Muscle layer of colon (tissue), 2 donors: ENCODE measurements around the gene CDYL2.

Experiments used
- H3K27ac ChIP-seq: one replicate; pipeline ENCODE4 v1.7.0; 2013; ENCODE audit warnings: low read depth, mild to moderate bottlenecking, low read length, moderate library complexity
- H3K27me3 ChIP-seq, 2 donors: one replicate each; pipeline ENCODE4 v1.7.0; 2013; ENCODE audit warnings: low read length in 2 of 2, mild to moderate bottlenecking in 2 of 2; ENCODE audit not compliant: insufficient read depth in 2 of 2, control insufficient read depth in 1 of 2
- H3K36me3 ChIP-seq: one replicate; pipeline ENCODE4 v1.7.0; 2013; ENCODE audit warnings: mild to moderate bottlenecking, low read length; ENCODE audit not compliant: insufficient read depth
- H3K4me1 ChIP-seq: one replicate; pipeline ENCODE4 v1.7.0; 2013; ENCODE audit warnings: mild to moderate bottlenecking, low read length; ENCODE audit not compliant: insufficient read depth
- H3K4me3 ChIP-seq, 2 donors: one replicate each; pipeline ENCODE4 v1.7.0; 2013; ENCODE audit warnings: low read length in 2 of 2, low read depth in 1 of 2, mild to moderate bottlenecking in 1 of 2, moderate library complexity in 1 of 2
- H3K9ac ChIP-seq: one replicate; pipeline ENCODE4 v1.7.0; 2013; ENCODE audit warnings: low read length
- H3K9me3 ChIP-seq: one replicate; pipeline ENCODE4 v1.7.0; 2013; ENCODE audit warnings: mild to moderate bottlenecking, low read length
- donor health status: abdominal sarcoma.
- donor health status: Adenocarcinoma of cecum.

The CDYL2 gene

DNA sequence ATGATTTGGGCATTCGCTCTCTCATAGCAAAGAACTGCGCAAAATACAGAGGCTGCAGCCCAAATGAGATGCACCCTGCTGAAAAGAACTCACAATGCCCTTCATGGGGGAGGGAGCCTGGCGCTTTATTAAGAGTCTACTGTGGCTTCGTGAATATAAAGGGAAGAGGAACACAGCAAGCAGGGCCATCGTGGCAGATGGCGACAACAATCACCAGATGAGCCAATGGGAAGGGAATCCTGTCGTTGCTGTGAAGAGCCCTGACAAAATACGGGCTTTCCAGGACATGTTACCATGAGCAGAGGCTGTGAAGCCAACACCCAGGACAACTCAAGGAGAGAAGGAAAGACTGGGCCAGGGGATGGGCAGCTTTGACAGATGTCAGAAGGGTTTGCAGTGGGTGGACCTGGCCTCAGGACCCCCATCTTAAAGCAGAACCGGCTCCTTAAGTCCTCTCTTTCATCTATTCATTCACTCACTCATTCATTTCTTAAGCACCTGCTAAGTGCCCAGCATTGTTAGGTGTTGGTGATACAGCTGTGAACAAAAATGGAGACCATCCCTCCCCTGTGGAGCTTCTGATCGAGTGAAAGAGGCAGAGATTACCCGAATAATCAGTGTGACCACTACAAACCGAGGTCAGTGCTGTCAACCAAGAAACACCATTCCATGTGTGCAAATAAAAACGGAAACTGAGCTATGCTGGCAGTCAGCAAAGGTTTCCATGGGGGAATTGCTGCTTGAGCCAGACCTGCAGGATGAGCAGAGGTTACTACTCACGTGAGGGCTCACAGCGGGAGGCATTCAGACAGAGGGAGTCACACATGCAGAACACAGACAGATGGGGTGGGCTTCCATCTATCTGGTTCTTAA is 137.8 kb downstream of the CDYL2 start:
- H3K27me3 ChIP-seq = no peaks in the 10 kb centered on the region
- no peaks in the 10 kb centered on the region for H3K4me1 ChIP-seq
- no peaks in the 10 kb centered on the region for H3K36me3 ChIP-seq
- H3K4me3 ChIP-seq = no peak overlapping the region
- no peak overlapping the region for H3K27ac ChIP-seq
- H3K9me3 ChIP-seq = no peaks in the 10 kb centered on the region
- H3K9ac ChIP-seq = no peak overlapping the region

- Histone ChIP-seq H3K27ac (no peak overlapping the region), H3K4me3 (no peak overlapping the region), H3K9ac (no peak overlapping the region), H3K27me3 (no peaks in the 10 kb centered on the region), H3K9me3 (no peaks in the 10 kb centered on the region), H3K4me1 (no peaks in the 10 kb centered on the region), H3K36me3 (no peaks in the 10 kb centered on the region)
Observed at GRCh38 chr16:80665356-80665755, 139.0 kb downstream of the CDYL2 start.

DNA sequence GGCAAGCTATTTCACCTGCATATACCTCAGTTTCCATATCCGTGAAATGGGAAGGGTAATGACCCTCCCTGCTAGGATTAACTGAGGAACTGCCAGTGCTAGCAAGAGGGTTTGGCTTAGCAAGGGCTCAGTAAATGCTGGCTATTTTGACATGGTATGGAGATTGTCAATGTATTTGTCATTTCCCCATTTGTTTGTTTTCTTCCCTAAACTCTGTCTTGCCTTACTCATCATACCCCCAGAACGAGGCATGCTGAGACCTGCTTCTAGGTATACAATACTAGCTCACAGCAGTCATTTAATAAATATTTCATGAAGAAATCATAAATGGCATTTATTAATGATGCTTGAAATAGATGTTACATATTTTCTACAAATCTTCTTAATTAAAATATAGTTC is 139.6 kb downstream of the CDYL2 start:
- H3K27me3 ChIP-seq = no peaks in the 10 kb centered on the region
- H3K4me3 ChIP-seq = no peak overlapping the region
- no peaks in the 10 kb centered on the region for H3K36me3 ChIP-seq
- H3K9ac ChIP-seq = no peak overlapping the region
- H3K9me3 ChIP-seq = no peaks in the 10 kb centered on the region
- H3K27ac ChIP-seq = no peak overlapping the region
- H3K4me1 ChIP-seq = no peaks in the 10 kb centered on the region

DNA sequence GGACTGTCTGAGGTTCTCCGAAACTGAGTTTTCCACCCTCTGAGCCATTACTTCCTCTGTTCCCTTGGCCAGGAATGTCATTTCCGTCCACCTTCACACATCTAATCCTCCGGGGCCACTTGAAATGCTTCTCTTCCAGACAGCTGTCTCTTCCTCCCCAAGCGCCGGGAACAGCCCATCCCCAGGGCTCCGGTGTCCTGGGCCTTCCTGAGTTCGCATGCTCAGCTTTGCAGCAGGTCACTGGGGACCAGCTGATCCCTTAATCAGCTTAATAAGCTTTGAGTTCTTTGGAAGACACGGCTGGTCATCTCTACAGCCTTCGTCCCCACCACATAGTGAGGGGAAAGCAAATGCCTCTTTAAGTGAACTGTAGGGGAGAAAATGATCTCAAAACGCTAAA is 140.2 kb downstream of the CDYL2 start:
- no peaks in the 10 kb centered on the region for H3K36me3 ChIP-seq
- no peaks in the 10 kb centered on the region for H3K4me1 ChIP-seq
- no peak overlapping the region for H3K27ac ChIP-seq
- H3K27me3 ChIP-seq = no peaks in the 10 kb centered on the region
- H3K9ac ChIP-seq = no peak overlapping the region
- no peaks in the 10 kb centered on the region for H3K9me3 ChIP-seq
- no peak overlapping the region for H3K4me3 ChIP-seq

- H3K9me3 ChIP-seq = no peaks in the 10 kb centered on the region
- no peaks in the 10 kb centered on the region for H3K4me1 ChIP-seq
- no peak overlapping the region for H3K27ac ChIP-seq
- no peak overlapping the region for H3K9ac ChIP-seq
- no peak overlapping the region for H3K4me3 ChIP-seq
- H3K27me3 ChIP-seq = no peaks in the 10 kb centered on the region
- no peaks in the 10 kb centered on the region for H3K36me3 ChIP-seq
Observed at GRCh38 chr16:80663078-80663477, 141.3 kb downstream of the CDYL2 start.

DNA sequence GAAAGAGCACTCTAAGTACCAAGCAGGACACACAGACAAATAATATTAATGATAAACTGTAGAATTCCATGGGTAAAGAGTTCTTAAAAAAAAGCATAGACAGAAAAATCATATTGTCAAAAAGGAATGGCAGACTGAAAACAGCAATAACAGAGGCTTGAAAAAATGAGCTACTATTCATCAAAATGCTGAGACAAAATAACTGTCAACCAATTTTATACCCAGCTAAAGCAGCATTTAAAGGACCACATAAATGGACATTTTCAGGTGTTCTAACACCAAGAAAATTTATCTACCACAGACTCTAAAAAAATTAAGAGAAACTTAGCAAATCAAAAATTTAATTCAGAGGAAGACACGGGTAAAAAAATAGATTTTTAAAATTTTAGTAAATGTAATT is 144.5 kb downstream of the CDYL2 start:
- Histone ChIP-seq H3K4me3 (no peak overlapping the region), H3K9ac (no peak overlapping the region), H3K27ac (no peak overlapping the region), H3K9me3 (no peaks in the 10 kb centered on the region), H3K27me3 (no peaks in the 10 kb centered on the region), H3K4me1 (no peaks in the 10 kb centered on the region), H3K36me3 (no peaks in the 10 kb centered on the region)

DNA sequence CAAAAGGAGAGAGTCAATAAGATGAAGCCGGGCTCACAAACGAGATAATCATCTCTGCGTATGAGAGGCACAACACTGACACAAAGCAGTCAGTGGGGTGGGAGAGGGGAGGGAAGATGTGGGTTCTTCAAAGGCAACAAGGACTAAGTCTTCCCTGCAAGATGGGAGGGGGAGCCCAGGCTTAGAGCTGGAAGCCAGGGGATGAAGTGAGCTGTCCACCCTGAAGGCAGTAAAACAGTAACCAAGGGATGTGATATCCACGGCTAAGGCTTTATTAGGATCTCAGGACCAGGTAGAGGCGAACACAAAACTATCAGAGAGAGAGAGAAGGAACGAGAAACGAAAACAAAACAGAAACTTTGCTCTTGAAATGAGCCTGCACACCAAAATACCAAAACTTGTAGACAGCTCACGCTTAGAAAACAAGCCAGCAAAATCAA is 147.7 kb downstream of the CDYL2 start:
- no peaks in the 10 kb centered on the region for H3K4me1 ChIP-seq
- H3K27ac ChIP-seq = no peak overlapping the region
- no peaks in the 10 kb centered on the region for H3K27me3 ChIP-seq
- no peaks in the 10 kb centered on the region for H3K9me3 ChIP-seq
- H3K4me3 ChIP-seq = no peak overlapping the region
- H3K9ac ChIP-seq = no peak overlapping the region
- H3K36me3 ChIP-seq = no peaks in the 10 kb centered on the region

DNA sequence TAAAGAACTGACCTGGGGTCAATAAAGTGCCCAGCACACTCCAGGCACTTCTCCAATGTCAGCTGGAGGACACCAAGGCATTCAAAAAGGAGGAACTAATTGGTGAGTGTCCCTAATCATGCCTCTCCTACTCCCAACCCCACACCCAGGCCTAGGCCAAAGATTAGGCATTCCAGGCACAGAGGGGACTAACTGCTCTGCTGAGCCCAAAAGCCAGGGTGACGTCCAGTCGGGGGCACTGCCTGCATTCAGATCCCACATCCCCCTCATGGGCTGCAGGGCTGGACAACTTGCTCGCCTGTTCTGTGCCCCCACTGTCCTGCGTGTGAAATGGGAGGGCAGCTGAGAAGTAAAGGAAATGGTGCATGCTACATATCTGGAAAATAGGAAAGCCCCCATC is 148.2 kb downstream of the CDYL2 start:
- Histone ChIP-seq H3K27me3 (no peaks in the 10 kb centered on the region), H3K9ac (no peak overlapping the region), H3K27ac (no peak overlapping the region), H3K9me3 (no peaks in the 10 kb centered on the region), H3K4me3 (no peak overlapping the region), H3K4me1 (no peaks in the 10 kb centered on the region), H3K36me3 (no peaks in the 10 kb centered on the region)

DNA sequence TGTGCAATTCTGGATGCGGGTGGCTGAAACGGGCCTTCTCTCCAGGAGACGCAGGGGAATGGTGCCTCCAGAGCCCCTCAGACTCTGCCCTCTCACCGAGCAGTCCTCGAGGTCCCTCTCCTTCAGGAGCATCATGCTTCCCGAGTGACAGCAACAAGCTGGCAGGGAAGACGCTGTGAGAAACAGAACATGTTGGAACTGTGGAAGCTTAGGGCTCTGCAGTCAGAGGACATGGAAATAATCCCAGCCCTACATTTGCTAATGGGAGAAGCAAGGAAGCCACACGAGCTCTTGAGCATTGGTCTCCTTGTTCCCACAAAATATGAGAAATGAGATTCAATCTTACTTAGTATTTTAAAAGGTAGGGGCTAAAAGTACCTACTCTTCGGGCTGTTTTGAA is 148.6 kb downstream of the CDYL2 start:
- H3K4me3 ChIP-seq = no peak overlapping the region
- no peaks in the 10 kb centered on the region for H3K36me3 ChIP-seq
- no peaks in the 10 kb centered on the region for H3K9me3 ChIP-seq
- no peak overlapping the region for H3K9ac ChIP-seq
- no peaks in the 10 kb centered on the region for H3K4me1 ChIP-seq
- H3K27ac ChIP-seq = no peak overlapping the region
- no peaks in the 10 kb centered on the region for H3K27me3 ChIP-seq

DNA sequence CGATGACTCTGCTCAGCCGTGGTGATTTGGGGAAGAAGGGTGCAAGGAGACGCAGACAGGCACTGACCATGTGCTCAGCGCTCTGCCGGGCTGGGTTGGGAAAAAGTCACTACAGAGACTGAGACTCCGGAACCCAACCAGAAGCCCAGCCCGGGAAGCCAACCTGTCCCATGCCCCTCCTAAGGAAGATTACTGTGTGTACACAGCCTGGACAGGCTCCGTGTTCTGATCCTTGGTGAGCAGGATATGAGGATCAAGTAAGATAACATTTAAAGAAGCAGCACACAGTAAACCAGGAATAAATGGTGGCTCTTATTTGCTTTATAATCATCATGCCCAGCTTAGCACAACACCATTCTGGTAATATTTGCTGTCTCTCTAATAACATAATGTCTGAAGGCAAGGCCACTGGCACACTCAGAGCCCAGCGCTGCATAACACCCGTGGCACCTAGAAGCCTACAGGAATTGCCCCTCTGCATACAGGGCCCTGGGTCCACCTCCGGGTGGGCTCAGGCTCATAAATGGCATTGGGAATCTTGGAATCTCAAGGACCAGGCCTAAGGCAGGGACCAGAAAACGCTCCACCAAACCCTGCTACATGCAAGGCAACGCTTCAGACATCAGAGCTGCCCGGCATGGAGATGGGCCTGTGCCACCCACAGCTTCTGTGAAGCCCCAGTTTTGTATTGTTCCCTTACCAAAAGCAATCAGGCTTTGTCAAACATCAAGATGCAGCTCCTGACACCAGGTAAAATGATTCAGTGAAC is 150.1 kb downstream of the CDYL2 start:
- Histone ChIP-seq H3K4me1 (no peaks in the 10 kb centered on the region), H3K9ac (no peak overlapping the region)

DNA sequence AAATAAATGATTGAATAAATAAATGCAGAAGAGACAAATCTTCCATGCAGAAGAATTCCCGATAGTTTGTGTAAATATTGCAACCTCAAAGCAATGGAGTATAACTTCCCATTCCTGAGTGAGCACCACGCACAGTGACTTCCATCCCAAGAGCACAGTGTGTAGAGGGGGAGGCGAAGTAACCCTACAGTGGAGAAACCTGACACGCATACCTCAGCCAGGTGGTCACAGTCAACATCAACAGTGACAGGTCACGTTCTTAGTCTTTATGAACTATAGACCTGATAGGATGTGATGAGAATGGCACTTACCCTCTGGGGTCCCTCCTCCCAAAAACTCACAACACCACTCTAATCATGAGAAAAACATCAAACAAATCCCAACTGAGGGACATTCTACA is 152.0 kb downstream of the CDYL2 start:
- Histone ChIP-seq H3K4me3 (no peak overlapping the region), H3K36me3 (no peaks in the 10 kb centered on the region), H3K27ac (no peak overlapping the region), H3K9me3 (no peaks in the 10 kb centered on the region), H3K4me1 (no peaks in the 10 kb centered on the region), H3K9ac (no peak overlapping the region), H3K27me3 (no peaks in the 10 kb centered on the region)

More for the DNA sequence above, 150.1 kb downstream of the CDYL2 start:
- no peak overlapping the region for H3K4me3 ChIP-seq
- H3K36me3 ChIP-seq = no peaks in the 10 kb centered on the region
- H3K27me3 ChIP-seq = no peaks in the 10 kb centered on the region
- H3K27ac ChIP-seq = no peak overlapping the region
- H3K9me3 ChIP-seq = no peaks in the 10 kb centered on the region
